Heart right ventricle (tissue), 16 donors: ENCODE results near the gene ANKS1B. TPM values are rescaled to one million over a fixed set of nuclear protein-coding genes. Genes with fewer than 3 reads are reported as not detected.

ENCODE experiments used
- ATAC-seq, 8 donors: fragments of 200-7000 bp; cut with Tn5 transposase; one replicate each; pipeline ENCODE4 v1.9.1; 2020; ENCODE audit warnings: mild to moderate bottlenecking in 8 of 8, moderate library complexity in 8 of 8, moderate number of reproducible peaks in 1 of 8
- DNase-seq, 2 donors: peaks; one replicate each; pipeline ENCODE4 v3.0.0-alpha.2; 2020
- H3K27ac ChIP-seq, 10 donors: fragments of 200-600 bp; sonication (generic) in 2 of 10; one replicate each; pipeline versions ENCODE4 v1.5.0 to v1.8.0; 2020 to 2022; ENCODE audit warnings: mild to moderate bottlenecking in 3 of 10
- H3K27me3 ChIP-seq, 7 donors: fragments of 200-600 bp; one replicate each; pipeline ENCODE4 v1.8.0; 2021 to 2022; ENCODE audit warnings: mild to moderate bottlenecking in 2 of 7
- H3K36me3 ChIP-seq, 9 donors: fragments of 200-600 bp; sonication (generic) in 1 of 9; one replicate each; pipeline versions ENCODE4 v1.5.0 to v1.8.0; 2020 to 2022; ENCODE audit warnings: mild to moderate bottlenecking in 2 of 9
- H3K4me1 ChIP-seq, 9 donors: fragments of 200-600 bp; sonication (generic) in 1 of 9; one replicate each; pipeline versions ENCODE4 v1.5.0 to v1.8.0; 2020 to 2022; ENCODE audit warnings: mild to moderate bottlenecking in 4 of 9
- H3K4me3 ChIP-seq, 10 donors: fragments of 200-600 bp; sonication (generic) in 2 of 10; one replicate each; pipeline versions ENCODE4 v1.5.0 to v1.8.0; 2020 to 2022; ENCODE audit warnings: mild to moderate bottlenecking in 7 of 10, moderate library complexity in 2 of 10
- H3K9me3 ChIP-seq, 11 donors: fragments of 200-600 bp in 10 of 11; sonication (generic) in 2 of 11; one replicate each; pipeline versions ENCODE4 v1.5.0 to v1.8.0; 2013 to 2022; ENCODE audit warnings: mild to moderate bottlenecking in 2 of 11, control low read depth in 1 of 11, moderate library complexity in 1 of 11
- WGBS, 2 donors: extraction: QIAGEN DNeasy Blood & Tissue Kit; methylation state at CpG; one replicate each; pipeline ENCODE4 v1.1.7; 2013; ENCODE audit warnings: inconsistent platforms in 1 of 2; 5-methylcytosine and 5-hydroxymethylcytosine counted together
- intact Hi-C, 10 donors: fragments of 100-400 bp; cut with DNase I; formaldehyde crosslinking; loops; one replicate each; pipeline versions ENCODE4 v1.11.1 to v1.14.2; 2022
- polyA plus RNA-seq, 2 donors: library from polyadenylated mRNA; stranded (reverse); fragments of 200-250 nt; gene quantifications; one replicate each; pipeline ENCODE4 v1.2.3, GENCODE V29; 2013
- total RNA-seq, 10 donors: library from RNA; stranded (reverse); fragmentation: NEBNext Ultra II Directional in 3 of 10; extraction: Animal tissue kit (Norgen Biotek cat#: 25700) in 3 of 10; gene quantifications; one replicate each; pipeline versions ENCODE4 v1.2.1 to v1.2.4, GENCODE V29; 2021 to 2023
- TF ChIP-seq, protein P1 (sequence below), 9 donors: fragments of 200-600 bp; sonication (generic) in 2 of 9; IDR thresholded peaks; one replicate each; pipeline versions ENCODE4 v1.5.0 to v1.8.0; 2021 to 2022; ENCODE audit warnings: antibody characterized with exemption in 9 of 9, mild to moderate bottlenecking in 5 of 9, moderate library complexity in 1 of 9
- donor health status: Arrhythmogenic right ventricular cardiomyopathy.
- donor health status: ischemic (EF 13 %, LVEDD 7.1; RV severe dilation, severe dysfunction).
- donor health status: healthy with polysubstance abuse.
- donor health status: DM: no; HTN: yes; CAD: no.
- donor health status: DM: no; HTN: no; CAD: no.
- donor health status: ischemic (EF 25% LVEDD 6.9; RV normal size, moderate dysfunction).
- donor health status: ischemic (EF 25% LVEDD 5.7; RV mildly dilated, moderate dysfunction).
- donor health status: healthy.
- donor health status: DM: yes; HTN: yes; CAD: no.
- donor health status: Ischemic cardiomyopathy.
- donor health status: ischemic (EF 35%, LVEDD 5.7; RV mildly dilated, moderate dysfunction).
- donor health status: nonischemic (EF 11% LVEDD 7.7; RV severe dilation, severe dysfunction).
- donor health status: DM: yes; HTN: yes; CAD: no.
- donor health status: PGD.
- donor health status: ischemic (EF 29% LVEDD 5.4; RV normal size, mild dysfunction).
- donor health status: nonischemic (EF 23%, LVEDD 6.1; RV moderate dilation, normal function).

Gene ANKS1B
- total and polyA plus RNA-seq, 12 donors, result 0.58 to 4.8 (median 1.8) TPM

GRCh38 chr12:98771811-98772752 lies 1212.7 kb downstream of the ANKS1B start:
- WGBS, 2 donors, result 90 to 94% methylated on average over 8 of the region's 8 CpGs
- H3K27me3 ChIP-seq, result peaks cover 0 to 3% (median 0%) of the 10 kb centered on the region in 7 donors
- H3K9me3 ChIP-seq, result no peaks in the 10 kb centered on the region
- no peak overlapping the region for H3K27ac ChIP-seq
- no peak for ATAC-seq
- H3K36me3 ChIP-seq, result no peaks in the 10 kb centered on the region
- intact Hi-C loops, result no loop called here
- no peaks in the 10 kb centered on the region for H3K4me1 ChIP-seq
- no peak overlapping the region for H3K4me3 ChIP-seq
- TF ChIP-seq, protein P1, sequence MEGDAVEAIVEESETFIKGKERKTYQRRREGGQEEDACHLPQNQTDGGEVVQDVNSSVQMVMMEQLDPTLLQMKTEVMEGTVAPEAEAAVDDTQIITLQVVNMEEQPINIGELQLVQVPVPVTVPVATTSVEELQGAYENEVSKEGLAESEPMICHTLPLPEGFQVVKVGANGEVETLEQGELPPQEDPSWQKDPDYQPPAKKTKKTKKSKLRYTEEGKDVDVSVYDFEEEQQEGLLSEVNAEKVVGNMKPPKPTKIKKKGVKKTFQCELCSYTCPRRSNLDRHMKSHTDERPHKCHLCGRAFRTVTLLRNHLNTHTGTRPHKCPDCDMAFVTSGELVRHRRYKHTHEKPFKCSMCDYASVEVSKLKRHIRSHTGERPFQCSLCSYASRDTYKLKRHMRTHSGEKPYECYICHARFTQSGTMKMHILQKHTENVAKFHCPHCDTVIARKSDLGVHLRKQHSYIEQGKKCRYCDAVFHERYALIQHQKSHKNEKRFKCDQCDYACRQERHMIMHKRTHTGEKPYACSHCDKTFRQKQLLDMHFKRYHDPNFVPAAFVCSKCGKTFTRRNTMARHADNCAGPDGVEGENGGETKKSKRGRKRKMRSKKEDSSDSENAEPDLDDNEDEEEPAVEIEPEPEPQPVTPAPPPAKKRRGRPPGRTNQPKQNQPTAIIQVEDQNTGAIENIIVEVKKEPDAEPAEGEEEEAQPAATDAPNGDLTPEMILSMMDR (IDR thresholded peaks at IDR 0.05), result no peak
- DNase-seq, result no peak

GRCh38 chr12:98770230-98770629 lies 1214.5 kb downstream of the ANKS1B start:
- 74% methylated on average over 4 of the region's 4 CpGs for WGBS, 2 donors
- Histone ChIP-seq H3K27me3 (peaks cover 0 to 9% (median 0%) of the 10 kb centered on the region in 7 donors), H3K4me3 (no peak overlapping the region), H3K36me3 (no peaks in the 10 kb centered on the region), H3K27ac (no peak overlapping the region), H3K4me1 (no peaks in the 10 kb centered on the region), H3K9me3 (no peaks in the 10 kb centered on the region)
- ATAC-seq (no peak), DNase-seq (no peak)
- intact Hi-C loops, result no loop called here
- TF ChIP-seq, protein P1 (IDR thresholded peaks at IDR 0.05), result no peak

GRCh38 chr12:98769068-98769467 lies 1215.7 kb downstream of the ANKS1B start:
- intact Hi-C loops, result no loop called here
- H3K36me3 ChIP-seq, result no peaks in the 10 kb centered on the region
- H3K9me3 ChIP-seq, result no peaks in the 10 kb centered on the region
- H3K27me3 ChIP-seq, result peaks cover 0 to 9% (median 0%) of the 10 kb centered on the region in 7 donors
- no peak overlapping the region for H3K27ac ChIP-seq
- H3K4me1 ChIP-seq, result no peaks in the 10 kb centered on the region
- DNase-seq (no peak), ATAC-seq (no peak)
- TF ChIP-seq, protein P1 (IDR thresholded peaks at IDR 0.05), result no peak
- no peak overlapping the region for H3K4me3 ChIP-seq

DNA sequence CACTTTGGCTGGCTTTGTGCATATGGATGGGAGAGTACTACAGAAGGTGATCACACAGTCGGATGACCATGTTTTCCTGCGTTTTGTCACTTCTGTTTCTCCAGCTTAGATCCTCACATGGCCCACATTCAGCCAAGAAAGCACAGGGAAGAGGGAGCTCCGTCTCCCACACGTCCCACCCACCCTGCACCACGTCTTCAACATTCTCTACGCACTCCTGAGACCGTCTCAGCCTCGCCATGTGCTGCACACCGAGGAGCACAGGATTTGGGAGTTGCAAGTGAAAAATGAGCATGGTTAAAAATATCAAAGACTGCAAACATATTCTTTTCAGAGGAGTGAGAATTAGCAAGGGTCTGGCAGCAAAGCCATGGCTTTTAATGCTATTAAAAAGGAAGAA lies 1217.5 kb downstream of the ANKS1B start:
- intact Hi-C loops, result no loop called here
- no peaks in the 10 kb centered on the region for H3K9me3 ChIP-seq
- 79 to 82% methylated on average over 9 of the region's 9 CpGs for WGBS, 2 donors

More for the DNA sequence above, 1217.5 kb downstream of the ANKS1B start:
- Histone ChIP-seq H3K4me3 (no peak overlapping the region), H3K27ac (no peak overlapping the region), H3K4me1 (no peaks in the 10 kb centered on the region), H3K27me3 (peaks cover 0 to 9% (median 0%) of the 10 kb centered on the region in 7 donors), H3K36me3 (no peaks in the 10 kb centered on the region)
- no peak for ATAC-seq
- TF ChIP-seq, protein P1 (IDR thresholded peaks at IDR 0.05), result no peak
- no peak for DNase-seq
